ENCODE measurements around the gene SEPTIN14.
"Not testable (repeated sequence)": the region's sequence is repeated elsewhere in the genome, so short reads cannot be mapped to it uniquely, and the experiment has no call there.

SEPTIN14 gene

DNA sequence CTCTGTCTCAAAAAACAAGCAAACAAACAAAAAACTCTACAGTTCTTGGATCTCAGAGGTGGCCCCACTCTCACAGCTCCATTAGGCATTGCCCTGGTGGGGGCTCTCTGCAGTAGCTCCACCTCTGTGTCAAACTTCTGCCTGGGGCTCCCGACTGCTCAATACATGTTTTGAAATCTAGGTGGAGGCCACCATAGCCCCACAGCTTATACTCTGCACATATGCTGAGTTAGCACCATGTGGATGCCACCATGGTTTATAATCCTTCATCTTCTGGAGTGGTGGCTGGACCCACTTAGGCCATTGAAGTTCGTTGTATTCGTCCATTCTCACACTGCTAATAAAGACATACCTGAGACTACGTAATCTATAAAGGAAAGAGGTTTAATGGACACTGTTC lies 78.4 kb downstream of the SEPTIN14 start:
- no peak overlapping the region for H3K4me3 ChIP-seq (ENCODE audit: control insufficient read depth, low read depth, low read length)
- DNase-seq (ENCODE audit: low read depth): no peak
- TF ChIP-seq CTCF (conservative IDR thresholded peaks at IDR 0.05; ENCODE audit: control insufficient read depth, insufficient read depth, low read depth, low read length): no peak

DNA sequence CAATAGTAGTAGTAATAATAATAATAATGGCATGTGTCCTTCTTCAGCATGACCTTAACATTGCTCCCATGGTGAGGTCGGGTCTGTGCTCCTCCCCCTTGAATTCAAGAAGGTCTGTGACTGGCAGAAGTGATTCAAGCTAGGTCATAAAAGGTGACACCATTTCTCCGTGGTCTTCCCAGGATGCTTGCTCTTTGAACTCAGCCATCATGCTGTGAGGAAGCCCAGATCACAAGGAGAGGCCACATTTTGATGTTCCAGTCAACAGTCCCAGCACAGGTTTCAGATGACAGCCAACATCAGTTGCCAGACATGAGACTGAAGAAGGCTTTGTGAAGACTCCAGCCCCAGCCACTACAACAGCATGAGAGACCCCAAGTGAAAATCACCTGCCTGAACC lies 83.9 kb downstream of the SEPTIN14 start:
- DNase-seq (ENCODE audit: low read depth): no peak
- no peak for TF ChIP-seq CTCF (conservative IDR thresholded peaks at IDR 0.05; ENCODE audit: control insufficient read depth, insufficient read depth, low read depth, low read length)
- no peak overlapping the region for H3K4me3 ChIP-seq (ENCODE audit: control insufficient read depth, low read depth, low read length)

DNA sequence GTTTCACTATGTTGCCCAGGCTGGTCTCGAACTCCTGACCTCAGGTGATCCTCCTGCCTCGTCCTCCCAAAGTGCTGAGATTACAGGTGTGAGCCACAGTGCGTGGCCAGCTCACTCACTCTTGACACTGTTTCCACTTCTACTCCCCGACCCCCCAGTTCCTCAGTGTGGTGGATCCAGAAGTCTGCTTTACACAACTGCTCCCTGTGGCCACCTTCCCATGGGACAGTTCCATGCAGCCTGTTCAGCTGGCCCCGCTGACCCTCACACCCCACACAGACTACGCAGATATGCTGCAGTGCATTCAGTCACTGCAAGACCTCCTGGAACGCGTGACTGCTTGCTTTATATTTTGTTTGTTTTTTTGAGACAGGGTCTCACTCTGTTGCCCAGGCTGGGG lies 86.4 kb downstream of the SEPTIN14 start:
- no peak overlapping the region for H3K4me3 ChIP-seq (ENCODE audit: control insufficient read depth, low read depth, low read length)
- no peak for TF ChIP-seq CTCF (conservative IDR thresholded peaks at IDR 0.05; ENCODE audit: control insufficient read depth, insufficient read depth, low read depth, low read length)
- DNase-seq (ENCODE audit: low read depth): no peak

GRCh38 chr7:55775051-55775420 lies 87.5 kb downstream of the SEPTIN14 start:
- no peak overlapping the region for H3K4me3 ChIP-seq (ENCODE audit: control insufficient read depth, low read depth, low read length)
- no peak for DNase-seq (ENCODE audit: low read depth)
- TF ChIP-seq CTCF (conservative IDR thresholded peaks at IDR 0.05; ENCODE audit: control insufficient read depth, insufficient read depth, low read depth, low read length): no peak

DNA sequence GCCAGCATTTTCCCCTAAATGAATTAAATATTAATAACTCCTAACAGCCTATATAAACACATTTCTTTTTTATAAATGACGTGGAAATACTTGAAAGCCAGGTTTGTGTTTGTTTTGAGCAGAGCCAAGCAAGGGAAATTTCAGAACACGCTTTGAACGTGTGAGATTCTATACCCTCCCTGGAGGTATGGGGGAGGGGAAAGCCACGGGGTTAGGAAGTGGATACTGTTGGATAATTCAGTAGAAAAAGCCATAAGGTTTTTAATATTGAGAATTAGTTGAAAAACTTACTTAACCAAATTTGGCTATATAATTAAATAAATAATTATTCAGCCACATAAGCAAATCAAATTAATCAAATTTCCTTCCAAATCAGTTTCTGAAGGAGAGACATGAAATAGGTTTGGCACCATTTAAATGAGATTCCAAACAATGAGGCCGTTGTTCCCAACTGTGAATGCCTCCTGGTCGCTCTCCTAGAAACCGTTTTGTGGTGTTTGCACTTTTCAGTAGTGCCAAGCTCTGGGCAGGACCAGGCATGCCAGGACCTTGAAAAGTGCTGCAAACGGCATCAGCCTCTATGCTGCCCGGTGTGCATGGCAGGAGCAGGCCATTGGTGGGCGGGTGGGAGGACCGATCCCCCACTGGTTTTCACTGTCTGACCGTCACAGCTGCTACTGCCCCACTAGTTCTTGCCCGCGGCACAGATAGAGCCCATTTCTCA lies 88.1 kb downstream of the SEPTIN14 start:
- H3K4me3 ChIP-seq (ENCODE audit: control insufficient read depth, low read depth, low read length): no peak overlapping the region

GRCh38 chr7:55770778-55771177 lies 91.8 kb downstream of the SEPTIN14 start:
- no peak for TF ChIP-seq CTCF (conservative IDR thresholded peaks at IDR 0.05; ENCODE audit: control insufficient read depth, insufficient read depth, low read depth, low read length)
- H3K4me3 ChIP-seq (ENCODE audit: control insufficient read depth, low read depth, low read length): no peak overlapping the region
- no peak for DNase-seq (ENCODE audit: low read depth)

More for the DNA sequence above, 88.1 kb downstream of the SEPTIN14 start:
- TF ChIP-seq CTCF (conservative IDR thresholded peaks at IDR 0.05; ENCODE audit: control insufficient read depth, insufficient read depth, low read depth, low read length): no peak
- DNase-seq (ENCODE audit: low read depth): no peak

DNA sequence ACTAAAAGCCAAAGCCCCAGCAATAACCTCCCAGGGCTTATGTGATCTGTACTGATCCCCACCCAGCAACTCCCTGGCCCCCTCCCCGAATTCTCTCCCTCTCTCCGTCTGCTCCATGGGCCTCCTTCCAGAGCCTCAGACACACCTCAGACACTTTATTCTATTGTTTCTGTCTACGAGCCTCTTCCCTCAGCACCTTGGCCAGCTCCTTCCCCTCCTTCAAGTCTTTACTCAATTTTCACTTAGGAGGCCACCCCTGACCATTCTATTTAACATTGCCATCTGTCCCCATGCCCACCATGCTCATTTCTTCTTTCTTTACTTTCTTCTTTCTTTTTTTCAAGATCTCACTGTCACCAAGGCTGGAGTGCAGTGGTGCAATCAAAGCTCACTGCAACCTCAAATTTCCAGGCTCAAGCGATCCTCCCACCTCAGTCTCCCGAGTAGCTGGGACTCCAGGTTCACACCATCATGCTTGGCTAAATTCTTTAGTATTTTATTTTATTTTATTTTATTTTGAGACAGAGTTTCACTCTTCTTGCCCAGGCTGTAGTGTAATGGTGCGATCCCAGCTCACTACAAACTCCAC lies 109.2 kb downstream of the SEPTIN14 start:
- not testable (repeated sequence) for DNase-seq (ENCODE audit: low read depth); H3K4me3 ChIP-seq (ENCODE audit: control insufficient read depth, low read depth, low read length)

DNA sequence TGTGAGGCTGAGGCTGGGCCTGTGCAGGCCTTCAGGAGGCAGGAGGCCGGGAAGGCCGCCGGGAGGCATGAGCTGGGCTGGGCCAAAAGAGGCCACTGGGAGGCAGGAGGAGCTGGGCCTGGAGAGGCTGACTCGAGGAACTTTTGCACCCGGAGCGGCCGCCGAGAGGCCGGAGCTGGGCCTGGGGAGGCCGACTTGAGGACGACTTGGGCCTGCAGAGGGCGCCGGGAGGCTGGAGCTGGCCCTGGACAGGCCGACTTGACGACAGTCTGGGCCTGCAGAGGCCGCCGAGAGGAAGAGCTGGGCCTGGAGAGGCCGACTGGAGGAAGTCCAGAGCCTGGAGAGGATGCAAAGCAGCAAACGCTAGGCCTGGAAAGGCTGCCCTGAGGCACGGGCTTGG lies 117.8 kb downstream of the SEPTIN14 start:
- DNase-seq (ENCODE audit: low read depth): not testable (repeated sequence)

More for the DNA sequence above, 117.8 kb downstream of the SEPTIN14 start:
- not testable (repeated sequence) for H3K4me3 ChIP-seq (ENCODE audit: control insufficient read depth, low read depth, low read length)

All from fibroblast of mammary gland (primary cell).